LHCN-M2 (cell line): ENCODE results near the gene SYNGR3. TPM values are rescaled to one million over a fixed set of nuclear protein-coding genes. Genes with fewer than 3 reads are reported as not detected.
A peak's percentile ranks its signal among the peaks of the same experiment; 100 is the strongest.

Experiments used
- DNase-seq: peaks from one replicate; pipeline ENCODE4 v3.0.0-alpha.2; 2012; ENCODE audit warnings: low read depth
- total RNA-seq: library from RNA; depleted of rRNA; stranded (reverse); fragments of >200 nt; gene quantifications from 2 replicates; pipeline ENCODE4 v1.2.3, GENCODE V29; 2014

SYNGR3 gene
- total RNA-seq, 1 experiment from 2014 or later, result 1.1 TPM

DNA sequence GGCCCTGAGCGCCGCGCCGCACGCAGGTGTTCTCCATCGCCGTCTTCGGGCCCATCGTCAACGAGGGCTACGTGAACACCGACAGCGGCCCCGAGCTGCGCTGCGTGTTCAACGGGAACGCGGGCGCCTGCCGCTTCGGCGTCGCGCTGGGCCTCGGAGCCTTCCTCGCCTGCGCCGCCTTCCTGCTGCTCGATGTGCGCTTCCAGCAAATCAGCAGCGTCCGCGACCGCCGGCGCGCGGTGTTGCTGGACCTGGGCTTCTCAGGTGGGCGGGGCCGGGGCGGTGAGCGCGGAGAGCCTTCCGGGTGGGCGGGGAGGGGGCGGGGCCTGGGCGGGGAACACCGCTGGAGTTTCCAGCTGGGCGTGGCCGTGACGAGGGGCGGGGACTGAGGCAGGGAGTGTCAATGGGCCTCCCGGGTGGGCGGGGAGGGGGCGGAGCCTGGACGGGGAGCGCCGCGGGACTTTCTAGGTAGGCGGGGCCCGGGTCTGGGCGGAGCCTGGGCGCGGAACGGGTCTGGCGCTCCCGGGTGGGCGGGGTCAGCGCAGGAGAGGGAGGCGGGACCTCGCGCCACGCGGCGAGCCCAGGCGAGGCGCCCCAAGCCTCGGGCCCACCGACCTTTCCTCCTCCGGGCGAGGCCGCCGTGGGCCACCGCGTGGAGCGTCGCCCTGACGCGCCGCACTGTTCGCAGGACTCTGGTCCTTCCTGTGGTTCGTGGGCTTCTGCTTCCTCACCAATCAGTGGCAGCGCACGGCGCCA, 2.4 kb downstream of the SYNGR3 start:
- DNase-seq, result peak; percentile 73

DNA sequence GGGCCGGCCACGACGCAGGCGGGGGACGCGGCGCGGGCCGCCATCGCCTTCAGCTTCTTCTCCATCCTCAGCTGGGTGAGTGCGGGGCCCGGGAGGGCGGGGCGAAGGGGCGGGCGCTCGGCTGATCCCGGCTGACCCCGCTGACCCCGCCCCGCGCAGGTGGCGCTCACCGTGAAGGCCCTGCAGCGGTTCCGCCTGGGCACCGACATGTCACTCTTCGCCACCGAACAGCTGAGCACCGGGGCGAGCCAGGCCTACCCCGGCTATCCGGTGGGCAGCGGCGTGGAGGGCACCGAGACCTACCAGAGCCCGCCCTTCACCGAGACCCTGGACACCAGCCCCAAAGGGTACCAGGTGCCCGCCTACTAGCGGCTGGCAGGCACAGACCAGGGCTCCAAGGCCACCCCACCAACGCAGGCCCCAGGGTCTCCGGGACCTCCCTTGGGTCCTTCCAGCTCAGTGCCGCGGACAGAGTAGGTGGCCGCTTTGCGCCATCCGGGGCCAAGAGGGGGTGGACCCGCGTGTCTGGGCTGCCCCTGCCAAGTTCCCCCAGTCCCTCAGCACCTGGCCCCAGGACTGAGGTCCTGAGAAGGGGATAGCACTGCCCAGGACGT, 3.0 kb downstream of the SYNGR3 start:
- no peak for DNase-seq

DNA sequence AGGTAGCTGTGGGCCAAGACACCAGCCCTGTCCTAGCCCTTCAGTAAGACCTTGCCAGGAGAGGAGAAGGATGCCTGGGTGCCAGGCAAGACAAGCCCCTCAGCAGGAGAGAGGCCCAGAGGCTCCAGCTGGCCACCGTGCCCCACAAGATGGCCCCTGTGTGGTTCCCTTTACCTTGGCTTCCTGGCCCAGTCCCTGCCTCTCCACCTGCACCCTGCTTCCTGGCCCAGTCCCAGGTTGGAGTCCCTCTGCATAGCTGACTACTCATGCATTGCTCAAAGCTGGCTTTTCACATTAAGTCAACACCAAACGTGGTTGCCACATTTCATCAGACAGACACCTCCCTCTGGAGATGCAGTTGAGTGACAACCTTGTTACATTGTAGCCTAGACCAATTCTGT, 4.0 kb downstream of the SYNGR3 start:
- DNase-seq, result no peak

DNA sequence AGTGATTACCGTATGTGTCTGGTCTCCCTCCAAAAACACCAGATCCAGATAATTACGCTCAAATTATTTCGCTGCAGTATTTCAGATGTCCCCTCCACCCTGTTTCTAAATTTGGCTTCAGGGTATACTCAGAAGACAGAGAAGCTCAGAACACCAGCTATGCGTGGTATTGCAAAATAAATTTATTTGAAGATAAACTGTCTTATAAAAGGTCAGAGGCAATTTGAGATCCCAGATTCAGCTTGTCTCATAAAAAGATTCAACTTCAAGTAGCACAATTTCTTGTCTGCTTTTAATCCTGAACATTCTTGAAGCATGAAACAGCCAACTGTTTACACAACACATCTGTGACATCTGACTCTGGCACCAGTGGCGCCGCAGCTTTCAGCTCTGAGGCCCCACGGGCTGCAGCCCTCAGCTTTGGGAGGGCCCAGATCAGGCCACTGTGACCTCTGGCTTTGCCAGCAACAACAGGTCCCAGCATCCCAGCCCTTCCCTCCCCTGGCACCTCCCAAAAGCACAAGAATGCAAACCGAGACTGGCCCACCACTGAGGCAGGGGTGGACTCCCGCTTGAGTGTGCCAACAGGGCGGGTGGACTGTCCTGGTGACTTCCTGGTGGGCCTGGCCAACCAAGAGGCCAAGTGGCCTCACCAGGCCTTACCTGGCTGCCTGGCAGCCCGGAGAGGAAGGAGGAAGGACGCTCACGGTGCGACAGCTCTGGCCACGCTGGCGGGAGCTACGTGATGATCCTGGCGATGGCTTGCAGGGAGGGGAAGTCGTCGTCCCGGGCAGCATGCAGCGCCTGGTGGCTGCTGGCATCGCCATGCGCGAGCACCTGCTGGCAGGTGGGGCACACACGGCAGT, 8.0 kb downstream of the SYNGR3 start:
- DNase-seq, result no peak

DNA sequence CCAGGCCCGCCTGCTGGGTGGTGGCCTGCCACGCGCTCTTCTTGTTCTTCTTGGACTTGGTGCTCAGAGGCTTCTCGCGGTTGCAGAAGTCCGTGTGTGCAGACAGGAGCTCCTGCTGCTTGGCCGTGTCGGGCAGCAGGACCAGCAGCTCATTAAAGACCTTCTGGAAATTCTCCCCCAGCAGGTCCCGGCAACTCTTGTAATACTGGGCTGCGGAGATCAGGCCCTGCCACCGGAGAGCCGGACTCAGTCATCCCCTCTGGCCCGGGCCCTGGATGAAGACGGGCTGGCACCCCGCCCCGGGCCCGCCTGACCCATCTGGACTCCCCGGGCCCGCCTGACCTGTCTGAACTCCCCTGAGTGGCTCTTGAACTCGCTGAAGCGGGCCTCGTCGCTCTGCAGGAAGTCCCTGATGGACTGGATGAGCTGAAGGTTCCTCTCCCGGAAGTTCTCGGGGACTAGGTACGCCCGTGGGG, 8.6 kb downstream of the SYNGR3 start:
- no peak for DNase-seq

DNA sequence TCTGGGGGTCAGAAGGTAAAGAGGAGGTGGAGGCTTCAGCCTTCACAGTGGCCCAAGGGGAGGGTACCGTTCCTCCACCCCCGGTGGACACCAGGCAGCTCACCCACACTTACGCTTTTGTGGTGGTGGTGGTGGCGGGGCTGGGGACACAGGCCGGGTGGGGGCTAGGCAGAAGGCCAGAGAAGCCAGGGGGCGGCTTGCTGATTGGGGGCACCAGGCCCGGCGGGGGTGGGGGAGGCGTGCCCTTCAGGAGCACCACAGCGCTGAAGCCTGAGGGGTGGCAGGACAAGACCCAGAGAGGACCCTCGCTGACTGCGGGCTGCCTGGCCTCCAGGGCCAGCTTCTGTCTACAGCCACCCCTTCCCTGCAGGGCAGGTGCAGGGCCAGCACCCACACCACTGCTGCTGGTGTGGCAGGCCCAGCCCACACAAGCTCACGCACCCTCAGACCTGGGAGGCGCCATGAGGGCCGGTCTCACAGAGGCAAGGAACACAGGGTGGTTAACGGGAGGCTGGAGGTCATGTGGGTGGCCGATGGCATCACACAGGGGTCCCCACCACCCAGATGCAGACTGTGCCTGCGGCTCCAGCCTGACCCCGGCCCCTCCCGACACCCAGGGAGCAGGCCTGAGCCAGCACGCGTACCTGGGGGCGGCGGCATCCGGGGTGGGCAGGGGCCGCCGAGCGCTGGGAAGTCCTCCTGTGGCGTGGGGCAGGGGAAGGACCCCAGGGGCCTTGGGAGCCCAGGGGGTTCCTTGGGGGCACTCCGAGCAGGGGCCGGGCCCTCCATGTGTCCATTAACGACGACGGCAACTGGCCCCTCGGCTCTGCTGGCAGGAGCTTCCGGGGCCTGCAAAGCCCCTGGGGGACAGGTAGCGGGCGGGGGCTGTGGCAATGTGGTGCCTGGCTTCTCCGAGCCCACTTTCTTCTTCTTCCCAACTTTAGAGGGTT, 9.4 kb downstream of the SYNGR3 start:
- DNase-seq, result no peak

DNA sequence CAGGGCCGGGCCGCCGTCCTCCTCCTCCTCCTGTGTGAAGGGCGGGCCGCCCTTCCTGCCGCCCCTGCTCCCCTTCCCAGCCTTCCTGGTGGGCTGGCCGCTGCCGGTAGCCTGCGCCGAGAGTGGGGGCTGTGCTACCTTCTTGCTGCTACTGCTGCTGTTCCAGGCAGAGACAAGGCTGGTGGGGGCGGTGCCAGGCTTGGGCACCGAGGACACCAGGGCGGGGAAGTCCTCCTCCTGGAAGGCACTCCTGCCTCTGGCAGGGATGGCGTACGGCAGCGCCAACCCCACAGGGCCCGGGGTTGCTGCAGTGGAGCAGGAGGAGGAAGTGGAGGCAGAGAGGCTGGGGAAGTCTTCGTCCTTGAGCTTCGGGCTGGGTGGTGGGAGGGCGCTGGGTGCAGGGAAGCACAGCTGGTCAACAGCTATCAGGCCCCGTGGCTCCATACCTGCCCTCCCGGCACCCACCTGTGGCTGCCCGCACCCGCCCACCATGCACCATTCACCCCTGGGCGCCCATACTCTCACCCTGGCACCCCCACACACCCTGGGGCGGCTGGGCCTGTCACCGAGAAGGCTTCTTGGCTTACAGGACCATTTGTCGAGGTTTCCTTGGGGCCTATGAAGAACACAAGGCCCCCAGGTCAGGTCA, 10.2 kb downstream of the SYNGR3 start:
- no peak for DNase-seq

DNA sequence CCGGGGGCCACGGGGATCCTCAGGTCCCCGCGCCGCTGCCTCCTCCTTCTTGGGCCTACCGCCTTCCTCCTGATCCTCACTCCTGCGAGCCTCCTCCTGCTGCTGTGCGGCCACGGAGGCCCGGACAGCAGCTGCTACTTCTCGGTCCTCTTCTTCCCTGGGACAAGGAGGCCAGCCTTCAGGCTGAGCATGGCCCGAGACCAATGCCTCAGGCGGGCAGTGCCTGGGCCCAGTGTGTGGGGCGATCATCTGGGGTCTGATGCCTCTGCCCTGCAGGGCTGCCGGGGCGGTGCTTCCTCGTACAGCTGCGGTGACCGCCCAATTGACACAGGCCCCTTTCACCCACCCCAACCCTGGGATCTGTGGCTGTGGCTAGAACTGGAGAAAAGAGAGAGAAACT, 11.3 kb downstream of the SYNGR3 start:
- DNase-seq, result no peak

DNA sequence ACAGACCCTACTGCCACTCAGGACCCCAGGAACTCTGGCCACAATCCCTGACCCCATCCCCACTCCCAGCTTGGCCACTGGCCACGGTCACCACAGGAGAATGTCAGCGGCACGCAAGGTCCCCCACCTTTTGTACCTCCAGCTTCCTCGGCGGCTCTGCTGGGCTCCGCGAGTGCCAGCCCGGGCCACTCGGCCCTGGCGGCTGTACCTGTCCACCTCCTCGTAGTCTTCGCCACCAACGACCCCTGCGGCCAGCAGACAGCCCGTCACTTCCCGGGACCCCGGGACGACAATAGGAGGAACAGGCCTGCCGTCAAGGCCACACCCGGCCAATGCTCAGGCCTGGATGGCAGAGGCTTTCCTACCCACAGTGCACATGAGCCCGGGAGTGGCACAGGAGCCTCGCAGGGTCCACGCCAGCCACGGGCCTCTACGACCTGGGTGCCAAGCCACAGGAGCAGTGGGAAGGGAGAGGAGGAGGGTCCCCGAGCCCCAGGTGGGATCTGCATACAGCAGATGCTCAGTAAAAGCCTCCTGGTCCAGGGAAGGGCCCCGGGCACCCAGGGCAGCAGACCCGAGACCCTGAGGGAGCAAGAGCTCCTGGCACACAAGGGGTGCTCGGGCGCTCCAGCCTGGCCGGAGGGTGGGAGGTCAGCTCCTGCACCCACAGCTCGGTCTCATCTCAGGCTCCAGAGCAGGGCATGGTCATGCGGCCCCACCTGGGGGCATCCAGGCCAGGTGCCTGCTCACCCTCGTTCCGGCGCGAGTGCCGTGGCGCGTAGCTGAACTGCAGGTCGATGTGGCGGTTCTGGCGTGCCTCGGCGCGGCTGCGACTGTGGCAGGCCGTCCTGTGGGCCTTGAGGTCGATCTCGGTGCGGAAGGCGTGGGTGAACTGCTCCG, 11.9 kb downstream of the SYNGR3 start:
- DNase-seq, result no peak

DNA sequence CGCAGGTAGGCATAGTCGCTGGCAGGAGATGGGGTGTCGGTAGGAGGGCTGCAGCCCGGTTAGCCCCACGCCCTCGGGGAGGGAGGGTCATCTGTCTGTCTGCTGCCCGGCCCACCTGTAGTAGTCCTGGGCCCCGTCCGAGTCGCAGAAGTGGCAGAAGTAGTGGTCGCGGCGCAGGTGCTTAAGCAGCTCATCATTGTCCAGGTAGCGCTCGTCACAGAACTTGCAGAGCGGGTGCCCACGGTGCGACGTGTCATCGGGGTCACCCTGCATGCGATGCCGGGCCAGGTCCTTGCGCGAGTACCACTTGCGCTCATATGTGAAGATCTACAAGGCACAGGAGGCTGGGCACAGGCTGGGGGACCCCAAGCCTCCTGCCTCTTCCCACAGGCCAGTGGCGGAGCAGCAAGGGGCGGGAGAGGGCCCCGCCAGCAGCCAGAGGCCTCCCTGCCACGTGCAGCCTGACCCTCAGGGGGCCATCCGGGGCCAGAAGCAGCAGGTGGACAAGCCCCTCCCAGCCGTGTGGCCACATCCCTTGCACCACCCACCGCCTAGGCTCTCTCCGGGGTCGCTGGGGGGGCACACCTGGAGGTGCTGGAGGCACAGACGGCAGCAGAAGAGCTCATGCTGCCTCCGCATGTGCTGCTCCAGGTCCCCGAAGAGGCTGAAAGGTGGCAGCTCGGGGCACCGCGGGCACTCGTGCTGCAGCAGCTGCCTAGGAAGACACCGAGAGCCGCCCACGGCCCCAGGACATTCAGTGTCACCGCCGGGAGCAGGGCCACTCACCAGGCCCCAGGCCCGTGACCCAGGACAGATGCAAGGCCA, 12.8 kb downstream of the SYNGR3 start:
- DNase-seq, result no peak

DNA sequence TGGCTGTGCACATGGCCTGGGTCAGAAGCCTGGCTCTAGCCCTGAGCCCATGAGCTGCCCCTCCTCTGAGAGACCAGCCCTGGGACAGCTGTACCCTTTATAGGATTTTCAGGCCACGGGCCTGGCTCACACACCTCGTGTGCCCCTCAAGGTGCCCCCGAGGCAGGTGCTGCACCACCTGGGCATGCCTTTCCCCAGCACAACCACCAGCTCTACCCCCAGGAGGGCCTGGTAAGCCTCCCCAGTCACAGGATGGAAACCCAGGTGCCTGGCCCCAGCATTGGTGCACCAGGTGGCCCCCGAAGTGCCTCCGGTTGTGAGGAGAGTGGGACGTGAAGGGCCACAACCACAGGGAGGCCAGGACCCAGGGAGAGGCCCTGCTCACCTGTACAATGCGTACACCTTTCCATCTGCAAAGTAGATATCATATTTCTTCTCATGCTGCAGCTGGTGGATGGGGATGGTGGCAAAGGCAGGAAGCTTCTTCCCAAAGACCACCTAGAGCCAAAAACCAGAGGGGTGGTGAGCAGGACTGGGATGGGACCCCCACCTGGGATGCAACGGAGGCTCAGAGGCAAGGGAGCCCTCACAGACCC, 13.6 kb downstream of the SYNGR3 start:
- no peak for DNase-seq

DNA sequence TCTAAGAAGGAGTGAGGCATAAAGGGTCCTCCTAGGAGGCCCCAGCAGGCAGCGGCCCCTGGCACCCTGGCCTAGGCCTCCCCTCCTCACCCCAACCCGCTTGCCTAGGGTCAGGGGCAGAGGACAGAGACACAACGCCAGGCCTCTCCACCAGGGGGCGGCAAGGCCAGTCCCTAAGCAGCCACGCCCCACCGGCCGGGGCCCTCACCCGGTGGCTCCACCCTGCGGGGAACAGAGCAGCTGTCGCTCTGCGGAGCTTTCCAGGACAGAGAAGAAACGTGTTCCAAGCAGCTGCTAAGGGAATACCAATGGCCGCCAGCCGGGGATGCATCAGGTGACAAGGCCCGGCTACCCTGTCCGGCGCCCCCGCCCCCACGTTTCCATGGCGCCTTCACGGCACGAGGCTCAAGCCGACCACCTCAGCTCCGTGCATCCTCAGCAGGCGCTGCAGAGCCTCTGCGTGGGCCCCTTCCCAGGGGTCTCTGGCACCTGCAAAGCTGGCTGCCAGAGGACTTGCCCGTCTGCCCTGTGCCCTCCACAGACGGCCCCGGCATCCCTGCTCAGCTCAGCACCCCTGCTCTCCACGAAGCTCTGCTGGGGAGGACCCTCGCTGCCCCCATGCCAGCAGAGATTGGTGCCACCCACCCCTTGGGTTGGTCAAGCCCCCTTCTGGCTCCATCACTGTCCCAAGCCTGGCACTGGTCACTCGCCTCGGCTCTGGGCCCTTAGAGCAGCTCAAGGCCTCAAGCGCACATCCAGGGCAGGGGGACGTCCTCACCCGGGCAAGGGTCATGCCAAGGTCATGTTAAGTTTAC, 14.3 kb downstream of the SYNGR3 start:
- peak; percentile 97 for DNase-seq

DNA sequence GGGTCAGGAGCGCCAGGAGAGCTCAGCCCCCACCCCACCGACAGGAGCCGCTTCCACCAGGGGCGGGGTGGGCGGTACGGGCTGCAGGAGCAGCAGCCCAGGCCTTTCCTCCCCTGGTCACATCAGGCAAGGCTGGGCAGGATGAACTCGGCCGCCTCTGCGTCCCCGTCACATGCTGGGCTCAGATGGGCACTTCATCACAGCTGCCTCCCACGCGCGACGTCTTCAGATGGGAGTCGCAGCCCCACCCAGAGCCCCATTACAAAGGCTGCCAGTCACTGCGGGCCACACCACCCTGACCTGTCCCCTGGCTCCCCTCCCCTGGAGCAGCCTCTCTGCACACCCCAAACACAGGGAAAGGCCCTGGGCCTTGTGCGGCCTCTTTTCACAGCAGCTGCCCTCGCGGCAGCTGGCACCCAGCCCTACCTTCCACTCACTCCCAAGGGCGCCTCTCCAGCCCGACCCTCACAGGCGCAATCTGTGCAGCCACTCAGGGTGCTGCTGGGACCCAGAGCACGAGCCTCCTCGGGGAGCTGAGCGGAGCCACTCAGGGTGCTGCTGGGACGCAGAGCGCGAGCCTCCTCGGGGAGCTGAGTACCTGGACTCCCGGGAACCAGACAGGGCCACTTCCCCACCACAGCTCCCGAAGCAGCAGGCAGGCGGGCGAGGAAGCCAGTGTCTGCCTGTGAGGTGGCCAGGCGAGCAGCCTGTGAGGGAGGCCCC, 15.2 kb downstream of the SYNGR3 start:
- DNase-seq, result no peak

DNA sequence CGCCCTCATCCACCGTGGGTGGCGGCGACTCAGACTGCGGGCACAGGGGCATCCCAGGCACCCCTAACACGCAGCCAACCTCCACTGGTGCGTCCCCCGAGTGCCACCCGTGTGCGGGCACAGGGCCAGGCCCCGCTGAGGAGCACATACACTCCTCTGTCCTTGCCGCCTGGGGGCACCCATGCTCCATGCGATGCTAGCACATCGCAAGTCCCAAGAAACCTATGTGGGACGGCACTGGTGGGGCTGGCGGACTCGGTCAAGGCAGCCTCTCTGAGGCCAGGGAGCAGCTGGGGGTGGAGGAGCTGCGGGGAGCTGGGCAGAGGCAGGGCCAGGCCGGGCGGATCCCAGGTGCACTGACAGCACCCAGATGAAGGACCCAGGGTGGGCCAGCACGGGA, 15.9 kb downstream of the SYNGR3 start:
- DNase-seq, result no peak

DNA sequence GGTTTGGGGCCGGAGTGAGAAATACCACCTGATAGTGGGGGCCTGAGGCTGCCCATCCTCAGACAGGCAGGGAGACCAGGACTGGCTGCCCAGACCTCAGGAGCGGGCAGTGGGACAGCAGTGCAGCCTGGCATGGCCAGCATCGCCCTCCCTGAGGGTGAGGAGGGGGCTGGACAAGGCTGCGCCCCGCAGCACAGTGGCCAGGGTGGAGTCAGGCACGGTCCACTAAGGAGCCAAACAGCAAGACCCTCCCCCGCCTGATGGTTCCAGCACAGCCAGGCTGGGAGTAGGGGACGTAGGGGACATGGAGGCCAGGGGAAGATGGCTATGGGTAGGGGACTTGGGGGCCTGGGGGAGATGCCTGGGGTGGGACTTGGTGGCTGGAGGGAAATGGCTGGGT, 16.5 kb downstream of the SYNGR3 start:
- DNase-seq, result no peak

DNA sequence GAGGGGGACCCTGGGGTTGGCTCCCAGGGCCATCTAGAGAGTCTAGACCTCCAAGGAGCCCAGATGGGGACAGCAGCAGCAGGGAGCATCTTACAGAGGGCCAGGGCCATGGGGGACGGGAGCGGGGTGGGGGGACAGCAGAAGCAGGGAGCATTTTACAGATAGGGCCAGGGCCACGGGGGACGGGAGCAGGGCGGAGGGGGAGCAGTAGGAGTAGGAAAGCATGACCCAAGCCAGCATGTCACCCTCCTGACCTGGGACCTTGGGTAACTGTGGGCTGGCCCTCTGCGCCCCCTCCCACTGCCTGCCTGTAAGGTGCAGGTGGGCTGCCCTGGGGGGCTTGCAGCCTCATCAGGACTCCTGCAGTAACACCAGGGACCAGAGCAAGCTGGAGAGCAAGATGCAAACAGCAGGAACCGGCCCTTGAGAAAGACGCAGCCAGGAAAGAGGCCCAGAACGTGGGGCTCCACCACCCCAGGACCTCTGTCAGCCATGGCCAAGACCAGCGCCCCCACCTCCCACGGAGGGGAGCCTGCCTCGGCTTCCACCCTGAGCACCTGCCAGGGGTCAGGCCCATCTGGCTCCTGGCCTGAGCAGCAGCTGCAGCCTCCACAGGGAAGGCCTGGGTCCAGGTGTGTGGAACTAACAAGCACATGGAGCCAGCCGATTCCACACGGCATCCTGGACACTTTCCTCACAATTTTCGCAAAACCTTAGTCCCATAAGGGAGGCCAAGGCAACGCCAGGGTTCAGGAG, 17.5 kb downstream of the SYNGR3 start:
- no peak for DNase-seq
